ENCODE results near the gene JMJD7. TPM values are rescaled to one million over a fixed set of nuclear protein-coding genes. Genes with fewer than 3 reads are reported as not detected.

JMJD7 gene
- 13.8 TPM for total RNA-seq (ENCODE audit: unreplicated experiment)
- long read RNA-seq, partial matches to known transcripts = 1 of 4 reads
- long read RNA-seq, other reads (novel, unspliced or antisense) = 0 of 4 reads

DNA sequence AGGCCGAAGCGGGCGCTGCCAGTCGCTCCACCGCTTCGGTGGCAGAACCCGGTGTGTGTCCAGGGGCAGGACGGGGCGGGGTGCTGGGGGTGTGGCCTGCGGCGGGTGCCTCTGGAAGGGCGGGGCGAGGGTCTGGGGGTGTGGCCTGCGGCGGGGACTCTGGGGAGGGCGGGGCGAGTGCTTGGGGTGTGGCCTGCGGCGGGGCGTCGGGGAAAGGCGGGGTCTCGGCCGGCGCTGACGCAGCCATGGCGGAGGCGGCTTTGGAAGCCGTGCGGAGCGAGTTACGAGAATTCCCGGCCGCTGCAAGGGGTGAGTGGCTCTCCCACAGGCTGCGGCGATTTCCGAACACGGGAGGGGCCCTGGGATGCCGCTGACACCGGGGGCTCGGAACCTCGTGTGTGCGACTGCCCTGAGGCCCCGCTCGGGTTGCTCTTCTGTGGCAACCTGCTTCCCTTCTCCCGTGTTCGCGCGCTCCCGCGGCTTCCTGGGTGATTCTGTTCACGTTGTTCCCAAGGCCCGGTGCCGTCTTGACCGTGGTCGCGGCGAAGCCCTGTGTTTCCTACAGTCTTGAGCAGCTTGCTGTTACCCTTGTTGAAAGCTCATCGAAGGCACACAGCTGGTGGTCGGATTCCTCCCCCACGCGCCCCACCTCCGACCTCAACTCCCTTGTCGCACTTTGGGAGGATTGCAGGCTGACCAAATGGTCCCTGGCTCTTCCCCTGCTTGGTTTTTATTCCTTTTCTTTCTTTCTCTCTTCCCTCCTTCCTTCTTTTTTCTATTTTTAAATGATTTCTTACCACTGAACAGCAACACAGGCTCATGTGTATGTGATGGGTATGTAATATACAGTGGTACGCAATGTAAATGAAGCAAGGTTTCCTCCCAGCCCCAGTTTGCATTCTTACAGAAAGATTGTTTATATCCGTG is at the start of gene JMJD7:
Gene JMJD7 (plus strand): TSS at position 213 of the 927 bp plus-strand sequence. CDS start 33 bp downstream, at position 246.
- DNase-seq (ENCODE audit: low spot score) = peak; percentile 96
- no peaks in the 10 kb centered on the region for H3K9me3 Mint-ChIP-seq (ENCODE audit: unreplicated experiment)

DNA sequence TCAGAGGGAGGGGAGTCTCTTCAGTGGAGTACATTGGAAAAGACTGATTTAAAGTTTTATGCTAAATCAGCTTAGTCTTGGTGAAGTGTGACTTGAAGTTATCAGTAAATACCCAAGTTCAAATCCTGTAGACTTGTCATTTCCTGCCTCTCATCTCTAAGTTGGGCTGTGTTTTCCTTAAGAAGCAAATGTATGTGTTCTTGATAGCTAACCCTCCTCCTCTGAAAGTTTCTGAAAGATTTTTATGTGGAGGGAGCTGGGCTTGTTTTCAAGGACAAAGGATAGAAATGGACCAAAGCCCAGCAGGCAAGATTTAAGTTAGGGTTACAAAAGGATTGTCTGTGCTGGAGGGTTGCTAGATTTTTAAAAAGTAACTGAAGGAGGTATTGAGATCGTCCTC is 49.4 kb upstream of the JMJD7 start:
- DNase-seq (ENCODE audit: low spot score) = no peak
- peak overlapping the region; percentile 22 for H3K27ac Mint-ChIP-seq (ENCODE audit: unreplicated experiment)
- TF ChIP-seq CTCF (IDR thresholded peaks at IDR 0.05; ENCODE audit: unreplicated experiment) = no peak
- H3K4me1 Mint-ChIP-seq (ENCODE audit: unreplicated experiment) = peaks cover 74% of the 10 kb centered on the region
- H3K27me3 Mint-ChIP-seq (ENCODE audit: unreplicated experiment) = peaks cover 1% of the 10 kb centered on the region
- peaks cover 4% of the 10 kb centered on the region for H3K36me3 Mint-ChIP-seq (ENCODE audit: low read depth, unreplicated experiment)
- H3K4me3 Mint-ChIP-seq (ENCODE audit: unreplicated experiment) = no peak overlapping the region
- no peaks in the 10 kb centered on the region for H3K9me3 Mint-ChIP-seq (ENCODE audit: unreplicated experiment)

More for the DNA sequence above, at the start of gene JMJD7:
- no peak for TF ChIP-seq CTCF (IDR thresholded peaks at IDR 0.05; ENCODE audit: unreplicated experiment)
- peaks cover 30% of the 10 kb centered on the region for H3K36me3 Mint-ChIP-seq (ENCODE audit: low read depth, unreplicated experiment)
- H3K4me3 Mint-ChIP-seq (ENCODE audit: unreplicated experiment) = peak within 1 kb of the TSS; percentile 91
- H3K27me3 Mint-ChIP-seq (ENCODE audit: unreplicated experiment) = peaks cover 16% of the 10 kb centered on the region
- peak within 1 kb of the TSS; percentile 0 for H3K27ac Mint-ChIP-seq (ENCODE audit: unreplicated experiment)
- peaks cover 23% of the 10 kb centered on the region for H3K4me1 Mint-ChIP-seq (ENCODE audit: unreplicated experiment)

DNA sequence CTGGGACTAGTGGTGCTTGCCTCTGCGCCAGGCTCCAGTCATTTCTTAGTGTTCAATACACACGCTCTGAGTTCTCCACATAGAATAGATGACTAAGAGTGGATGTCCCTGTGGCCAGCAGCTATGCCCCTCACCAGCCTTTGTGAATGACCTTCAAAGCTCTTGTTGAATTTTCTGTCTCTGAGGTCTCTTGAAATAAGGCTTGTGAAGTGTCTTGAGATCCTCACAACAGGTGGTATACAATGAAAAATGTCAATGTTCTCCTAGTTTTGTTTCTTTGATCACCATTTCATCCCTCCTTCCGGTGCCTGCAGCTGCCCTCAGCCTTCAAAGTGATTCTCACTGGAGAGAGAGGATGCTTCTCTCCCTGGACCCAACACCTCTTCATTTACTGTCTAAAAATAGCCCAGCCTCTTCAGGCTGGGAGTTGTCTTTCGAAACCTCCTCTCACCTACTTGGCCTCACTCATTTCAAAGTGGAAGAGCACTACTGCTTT is 48.2 kb upstream of the JMJD7 start:
- TF ChIP-seq CTCF (IDR thresholded peaks at IDR 0.05; ENCODE audit: unreplicated experiment) = no peak

GRCh38 chr15:41780266-41780665 is 47.6 kb upstream of the JMJD7 start:
- Mint-ChIP-seq H3K36me3 (ENCODE audit: low read depth, unreplicated experiment) (peaks cover 4% of the 10 kb centered on the region), H3K4me1 (ENCODE audit: unreplicated experiment) (peaks cover 62% of the 10 kb centered on the region), H3K27ac (ENCODE audit: unreplicated experiment) (peak overlapping the region; percentile 65), H3K4me3 (ENCODE audit: unreplicated experiment) (no peak overlapping the region), H3K27me3 (ENCODE audit: unreplicated experiment) (peaks cover 1% of the 10 kb centered on the region), H3K9me3 (ENCODE audit: unreplicated experiment) (no peaks in the 10 kb centered on the region)
- DNase-seq (ENCODE audit: low spot score) = no peak
- TF ChIP-seq CTCF (IDR thresholded peaks at IDR 0.05; ENCODE audit: unreplicated experiment) = no peak

More for the DNA sequence above, 48.2 kb upstream of the JMJD7 start:
- H3K27ac Mint-ChIP-seq (ENCODE audit: unreplicated experiment) = peak overlapping the region; percentile 65
- no peak overlapping the region for H3K4me3 Mint-ChIP-seq (ENCODE audit: unreplicated experiment)
- H3K27me3 Mint-ChIP-seq (ENCODE audit: unreplicated experiment) = peaks cover 1% of the 10 kb centered on the region
- no peaks in the 10 kb centered on the region for H3K9me3 Mint-ChIP-seq (ENCODE audit: unreplicated experiment)
- H3K36me3 Mint-ChIP-seq (ENCODE audit: low read depth, unreplicated experiment) = peaks cover 4% of the 10 kb centered on the region
- DNase-seq (ENCODE audit: low spot score) = no peak
- peaks cover 68% of the 10 kb centered on the region for H3K4me1 Mint-ChIP-seq (ENCODE audit: unreplicated experiment)

DNA sequence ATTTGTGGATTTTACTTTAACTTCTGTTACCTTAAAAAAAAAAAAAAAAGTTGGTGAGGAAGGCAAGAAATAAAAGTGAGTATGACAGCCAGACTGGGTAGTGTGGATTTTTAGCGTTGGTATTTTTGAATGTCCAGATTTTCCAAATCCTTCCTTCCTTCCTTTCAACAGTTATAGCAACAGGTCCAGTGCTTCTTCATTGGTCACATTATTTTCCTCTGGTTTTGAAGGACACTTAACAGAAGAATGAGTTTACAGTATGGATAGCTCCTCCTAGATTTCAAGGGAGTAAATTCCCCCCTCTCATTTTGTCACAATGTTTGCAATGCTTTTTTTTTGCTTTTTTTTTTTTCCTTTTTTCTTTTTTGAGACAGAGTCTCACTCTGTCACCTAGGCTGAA is 47.2 kb upstream of the JMJD7 start:
- peak overlapping the region; percentile 65 for H3K27ac Mint-ChIP-seq (ENCODE audit: unreplicated experiment)
- H3K4me3 Mint-ChIP-seq (ENCODE audit: unreplicated experiment) = no peak overlapping the region
- no peak for TF ChIP-seq CTCF (IDR thresholded peaks at IDR 0.05; ENCODE audit: unreplicated experiment)
- H3K36me3 Mint-ChIP-seq (ENCODE audit: low read depth, unreplicated experiment) = peaks cover 4% of the 10 kb centered on the region
- H3K9me3 Mint-ChIP-seq (ENCODE audit: unreplicated experiment) = no peaks in the 10 kb centered on the region
- H3K4me1 Mint-ChIP-seq (ENCODE audit: unreplicated experiment) = peaks cover 60% of the 10 kb centered on the region
- H3K27me3 Mint-ChIP-seq (ENCODE audit: unreplicated experiment) = peaks cover 1% of the 10 kb centered on the region
- DNase-seq (ENCODE audit: low spot score) = no peak

Data from endothelial cell (in vitro differentiated cells).